ENCODE results near the gene ST8SIA1.
A peak's percentile ranks its signal among the peaks of the same experiment; 100 is the strongest.

DNA sequence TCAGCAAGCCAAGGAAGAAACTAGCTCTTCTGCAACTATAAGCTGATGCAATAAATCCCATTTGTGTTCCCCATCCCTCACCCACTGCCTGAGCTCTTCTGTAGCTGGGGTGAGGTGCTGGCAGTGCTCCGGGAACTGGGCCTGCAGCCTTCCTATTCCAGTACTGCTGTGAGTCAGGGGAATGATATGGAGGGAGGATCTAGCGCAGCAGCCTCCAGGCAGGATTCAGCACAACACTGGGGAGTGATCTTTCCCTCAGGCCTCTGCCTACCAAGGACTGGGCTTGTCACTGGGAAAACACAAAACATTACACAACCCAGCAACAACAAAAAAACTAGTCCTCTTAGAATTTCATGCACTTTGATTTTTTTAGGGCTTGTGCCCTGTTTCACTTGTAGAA, 58.7 kb downstream of the ST8SIA1 start:
- no peak for TF ChIP-seq POLR2A (IDR thresholded peaks at IDR 0.05)
- peak; percentile 69 to 92 (median 91) for TF ChIP-seq POLR2AphosphoS5 (IDR thresholded peaks at IDR 0.05)

Data from breast epithelium (tissue), 3 donors.